Measurements from ENCODE around the gene KLC4.
"Not testable (repeated sequence)": the region's sequence is repeated elsewhere in the genome, so short reads cannot be mapped to it uniquely, and the experiment has no call there.

Gene KLC4

GRCh38 chr6:43074847-43075669 is 15.6 kb downstream of the KLC4 start:
- DNase-seq = peak; percentile 65

GRCh38 chr6:43075670-43076463 is 16.4 kb downstream of the KLC4 start, which contains the start of gene PTK7:
Gene PTK7, plus strand, starts transcription at chr6:43076314. Its CDS starts 175 bp downstream, at chr6:43076489.
- DNase-seq = peak; percentile 45

- peak; percentile 29 for DNase-seq
Measured at GRCh38 chr6:43076464-43077332, 17.3 kb downstream of the KLC4 start.

GRCh38 chr6:43077333-43077809 is 17.9 kb downstream of the KLC4 start:
- DNase-seq = no peak

- no peak for DNase-seq
Measured at GRCh38 chr6:43077981-43078511, 18.6 kb downstream of the KLC4 start.

- no peak for DNase-seq
Measured at GRCh38 chr6:43078691-43079090, 19.3 kb downstream of the KLC4 start.

GRCh38 chr6:43081043-43081442 is 21.6 kb downstream of the KLC4 start:
- no peak for DNase-seq

GRCh38 chr6:43081922-43082321 is 22.5 kb downstream of the KLC4 start:
- not testable (repeated sequence) for DNase-seq

- no peak for DNase-seq
Measured at GRCh38 chr6:43082806-43083655, 23.6 kb downstream of the KLC4 start.

- no peak for DNase-seq
Measured at GRCh38 chr6:43086022-43086658, 26.7 kb downstream of the KLC4 start.

GRCh38 chr6:43088654-43089056 is 29.2 kb downstream of the KLC4 start:
- DNase-seq = no peak

- DNase-seq = no peak
Measured at GRCh38 chr6:43089467-43089866, 30.0 kb downstream of the KLC4 start.

GRCh38 chr6:43089874-43090558 is 30.6 kb downstream of the KLC4 start:
- DNase-seq = no peak

GRCh38 chr6:43090559-43090956 is 31.1 kb downstream of the KLC4 start:
- no peak for DNase-seq

- no peak for DNase-seq
Measured at GRCh38 chr6:43091020-43091419, 31.6 kb downstream of the KLC4 start.

GRCh38 chr6:43091436-43091991 is 32.1 kb downstream of the KLC4 start:
- DNase-seq = no peak

- no peak for DNase-seq
Measured at GRCh38 chr6:43092635-43093034, 33.2 kb downstream of the KLC4 start.

GRCh38 chr6:43093436-43094289 is 34.2 kb downstream of the KLC4 start:
- DNase-seq = no peak

- no peak for DNase-seq
Measured at GRCh38 chr6:43095939-43096338, 36.5 kb downstream of the KLC4 start.

All from NCI-H226 (cell line).